Right atrium auricular region (tissue), 2 donors: ENCODE data around the gene ARMH3. TPM values are rescaled to one million over a fixed set of nuclear protein-coding genes. Genes with fewer than 3 reads are reported as not detected.
A peak's percentile ranks its signal among the peaks of the same experiment; 100 is the strongest.
"Not testable (repeated sequence)": the region's sequence is repeated elsewhere in the genome, so short reads cannot be mapped to it uniquely, and the experiment has no call there.

ENCODE experiments used
- DNase-seq: peaks from one replicate; pipeline ENCODE4 v3.0.0-alpha.2; 2019; ENCODE audit warnings: low spot score
- H3K27ac ChIP-seq, 2 donors: fragments of 200-600 bp; sonication (generic); 1 replicate in 1 of 2; 2 replicates in 1 of 2; pipeline ENCODE4 v1.5.1; 2016 to 2019
- H3K27me3 ChIP-seq, 2 donors: fragments of 200-600 bp; sonication (generic); one replicate each; pipeline versions ENCODE4 v1.5.1 to v1.6.0; 2017 to 2019
- H3K36me3 ChIP-seq: fragments of 200-600 bp; sonication (generic); one replicate; pipeline ENCODE4 v1.5.1; 2016
- H3K4me1 ChIP-seq, 2 donors: fragments of 200-600 bp; sonication (generic); one replicate each; pipeline versions ENCODE4 v1.5.1 to v1.6.0; 2017 to 2019
- H3K4me3 ChIP-seq, 2 donors: fragments of 200-600 bp; sonication (generic); 1 replicate in 1 of 2; 2 replicates in 1 of 2; pipeline ENCODE4 v1.5.1; 2017 to 2019; ENCODE audit warnings: mild to moderate bottlenecking in 1 of 2, moderate library complexity in 1 of 2
- H3K9me3 ChIP-seq, 2 donors: fragments of 200-600 bp; sonication (generic); one replicate each; pipeline ENCODE4 v1.5.1; 2019
- CTCF ChIP-seq, 2 donors: fragments of 200-600 bp; sonication (generic); IDR thresholded peaks; one replicate each; pipeline ENCODE4 v1.5.1; 2019; ENCODE audit warnings: antibody characterized with exemption in 2 of 2
- total RNA-seq, 2 donors: library from RNA; depleted of rRNA; stranded (reverse); fragments of >200 nt; gene quantifications; one replicate each; pipeline ENCODE4 v1.1.0, GENCODE V29; 2016

The ARMH3 gene
- total RNA-seq, 2 donors from 2014 or later: 25.4 to 28.5 TPM

- no peak for DNase-seq
- no peaks in the 10 kb centered on the region for H3K27me3 ChIP-seq
- H3K27ac ChIP-seq: no peak overlapping the region
- TF ChIP-seq CTCF (IDR thresholded peaks at IDR 0.05): no peak
- no peaks in the 10 kb centered on the region for H3K4me1 ChIP-seq
- H3K36me3 ChIP-seq: peaks cover 43% of the 10 kb centered on the region
- H3K9me3 ChIP-seq: no peaks in the 10 kb centered on the region
- no peak overlapping the region for H3K4me3 ChIP-seq
Observed at GRCh38 chr10:102017295-102017694, 38.7 kb downstream of the ARMH3 start.

DNA sequence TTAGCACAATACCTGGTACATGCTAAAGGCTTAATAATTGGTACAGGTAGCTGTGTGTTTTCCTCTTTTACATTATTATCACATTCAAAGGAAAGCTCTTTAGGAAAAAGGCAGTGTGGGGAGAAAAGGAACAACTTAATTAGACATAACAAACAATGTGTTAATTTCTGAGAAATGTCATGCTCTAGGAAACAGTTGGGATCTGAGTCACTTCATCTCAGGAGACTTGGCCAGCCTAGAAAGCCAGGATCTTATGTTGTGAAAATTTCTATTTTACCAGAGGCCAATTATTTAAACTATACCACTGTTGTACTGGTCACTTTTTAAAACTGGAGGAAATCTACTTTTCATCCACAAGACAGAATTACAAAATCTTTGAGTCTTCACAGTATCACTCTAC is 39.6 kb downstream of the ARMH3 start:
- no peak overlapping the region for H3K27ac ChIP-seq
- H3K4me3 ChIP-seq: no peak overlapping the region
- no peaks in the 10 kb centered on the region for H3K4me1 ChIP-seq
- peaks cover 43% of the 10 kb centered on the region for H3K36me3 ChIP-seq
- H3K9me3 ChIP-seq: no peaks in the 10 kb centered on the region
- no peak for TF ChIP-seq CTCF (IDR thresholded peaks at IDR 0.05)
- H3K27me3 ChIP-seq: no peaks in the 10 kb centered on the region
- DNase-seq: no peak

DNA sequence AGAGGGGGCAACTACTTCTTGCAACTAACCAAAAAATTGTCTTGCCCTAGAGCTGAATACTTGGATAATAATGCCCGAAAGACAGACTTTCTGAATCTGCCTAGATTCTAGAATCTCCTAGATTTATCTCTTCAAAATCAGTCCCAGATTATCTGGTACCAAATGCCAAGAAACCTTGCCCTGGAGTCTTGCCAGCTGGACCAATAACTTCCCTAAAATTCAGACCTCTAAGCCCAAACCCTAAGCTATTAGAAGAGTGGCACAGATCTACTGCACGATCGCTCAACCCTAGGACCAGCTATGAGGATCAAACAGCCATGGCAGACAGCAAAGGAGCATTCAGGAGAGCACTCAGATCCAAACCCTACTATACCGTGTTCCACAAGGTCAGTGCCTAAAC is 45.0 kb downstream of the ARMH3 start:
- Histone ChIP-seq H3K27me3 (no peaks in the 10 kb centered on the region), H3K4me1 (no peaks in the 10 kb centered on the region), H3K4me3 (no peak overlapping the region), H3K27ac (no peak overlapping the region), H3K9me3 (no peaks in the 10 kb centered on the region), H3K36me3 (peaks cover 34% of the 10 kb centered on the region)
- no peak for DNase-seq
- TF ChIP-seq CTCF (IDR thresholded peaks at IDR 0.05): no peak

- TF ChIP-seq CTCF (IDR thresholded peaks at IDR 0.05): peak; percentile 85 to 93
- Histone ChIP-seq H3K9me3 (no peaks in the 10 kb centered on the region), H3K27ac (no peak overlapping the region), H3K27me3 (no peaks in the 10 kb centered on the region), H3K4me3 (no peak overlapping the region), H3K36me3 (peaks cover 45% of the 10 kb centered on the region), H3K4me1 (no peaks in the 10 kb centered on the region)
- DNase-seq: peak; percentile 63
Observed at GRCh38 chr10:102009801-102010425, 46.1 kb downstream of the ARMH3 start.

- Histone ChIP-seq H3K27me3 (no peaks in the 10 kb centered on the region), H3K4me3 (no peak overlapping the region), H3K9me3 (no peaks in the 10 kb centered on the region), H3K27ac (no peak overlapping the region), H3K36me3 (peaks cover 54% of the 10 kb centered on the region), H3K4me1 (no peaks in the 10 kb centered on the region)
- no peak for TF ChIP-seq CTCF (IDR thresholded peaks at IDR 0.05)
- no peak for DNase-seq
Observed at GRCh38 chr10:102007796-102008195, 48.2 kb downstream of the ARMH3 start.

DNA sequence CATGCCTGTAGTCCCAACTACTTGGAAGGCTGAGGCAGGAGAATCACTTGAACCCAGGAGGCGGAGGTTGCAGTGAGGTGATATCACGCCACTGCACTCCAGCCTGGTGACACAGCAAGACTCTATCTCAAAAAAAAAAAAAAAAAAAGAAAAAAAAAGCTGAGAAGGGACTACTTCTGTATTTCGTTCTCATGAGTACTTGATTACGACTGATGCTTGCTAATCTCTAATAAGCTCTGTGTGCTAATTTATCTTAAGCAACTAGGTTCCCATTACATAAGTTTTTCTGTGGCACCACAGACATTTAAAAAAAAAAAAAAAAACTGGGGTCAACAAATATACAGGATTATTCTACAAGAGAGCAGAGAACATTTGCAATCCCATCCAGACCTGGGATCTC is 48.9 kb downstream of the ARMH3 start:
- not testable (repeated sequence) for H3K27me3 ChIP-seq, H3K9me3 ChIP-seq, H3K4me3 ChIP-seq, DNase-seq, H3K27ac ChIP-seq, H3K4me1 ChIP-seq
- peaks cover 55% of the 10 kb centered on the region for H3K36me3 ChIP-seq
